GM19372 (cell line): ENCODE measurements around the gene KCNJ16.

Experiments
- ATAC-seq: cut with Tn5 transposase; IDR thresholded peaks from one replicate; pipeline ENCODE4 v1.9.1; 2021; ENCODE audit warnings: mild to moderate bottlenecking, low read depth, moderate library complexity; ENCODE audit not compliant: unreplicated experiment

Gene KCNJ16

GRCh38 chr17:70067134-70067533, 7.9 kb upstream of the KCNJ16 start:
- ATAC-seq, result no peak

GRCh38 chr17:70070305-70071027, 4.6 kb upstream of the KCNJ16 start:
- no peak for ATAC-seq

GRCh38 chr17:70071127-70071526, 3.9 kb upstream of the KCNJ16 start:
- no peak for ATAC-seq

- ATAC-seq, result no peak
Observed at GRCh38 chr17:70071620-70072019, 3.4 kb upstream of the KCNJ16 start.

GRCh38 chr17:70072546-70073309, 2.3 kb upstream of the KCNJ16 start:
- ATAC-seq, result no peak

GRCh38 chr17:70073310-70073709, 1.7 kb upstream of the KCNJ16 start:
- ATAC-seq, result no peak

GRCh38 chr17:70073799-70074198, 1.2 kb upstream of the KCNJ16 start:
- ATAC-seq, result no peak

GRCh38 chr17:70074236-70074830, 692 bp upstream of the KCNJ16 start:
- ATAC-seq, result no peak

- no peak for ATAC-seq
Observed at GRCh38 chr17:70076189-70076588, 1.2 kb downstream of the KCNJ16 start.

GRCh38 chr17:70076831-70077230, 1.8 kb downstream of the KCNJ16 start:
- no peak for ATAC-seq

- ATAC-seq, result no peak
Observed at GRCh38 chr17:70078549-70078948, 3.5 kb downstream of the KCNJ16 start.

- no peak for ATAC-seq
Observed at GRCh38 chr17:70078994-70079531, 4.0 kb downstream of the KCNJ16 start.

- ATAC-seq, result no peak
Observed at GRCh38 chr17:70080541-70081347, 5.7 kb downstream of the KCNJ16 start.

- no peak for ATAC-seq
Observed at GRCh38 chr17:70081885-70082284, 6.9 kb downstream of the KCNJ16 start.

GRCh38 chr17:70084476-70084875, 9.5 kb downstream of the KCNJ16 start:
- no peak for ATAC-seq

GRCh38 chr17:70086516-70086915, 11.5 kb downstream of the KCNJ16 start:
- ATAC-seq, result no peak

- ATAC-seq, result no peak
Observed at GRCh38 chr17:70089513-70090148, 14.6 kb downstream of the KCNJ16 start.

GRCh38 chr17:70091005-70091568, 16.1 kb downstream of the KCNJ16 start:
- ATAC-seq, result no peak

- ATAC-seq, result no peak
Observed at GRCh38 chr17:70091696-70092095, 16.7 kb downstream of the KCNJ16 start.

- no peak for ATAC-seq
Observed at GRCh38 chr17:70093163-70093562, 18.1 kb downstream of the KCNJ16 start.
